ENCODE data around the gene ADGB.

- no peak for TF ChIP-seq CTCF (IDR thresholded peaks at IDR 0.05)
- TF ChIP-seq POLR2A (IDR thresholded peaks at IDR 0.05), result no peak
Measured at GRCh38 chr6:146664871-146665360, 66.1 kb downstream of the ADGB start.
